GM12892 (cell line): ENCODE data around the gene GPC5.

Source experiments
- POLR2AphosphoS5 ChIP-seq: IDR thresholded peaks from 2 replicates; pipeline ENCODE4 v1.6.1; 2011; ENCODE audit warnings: low read depth, low read length, control low read depth
- TAF1 ChIP-seq: IDR thresholded peaks from 2 replicates; pipeline ENCODE4 v1.6.1; 2011; ENCODE audit warnings: low read depth, mild to moderate bottlenecking, control low read depth, low read length, borderline replicate concordance

DNA sequence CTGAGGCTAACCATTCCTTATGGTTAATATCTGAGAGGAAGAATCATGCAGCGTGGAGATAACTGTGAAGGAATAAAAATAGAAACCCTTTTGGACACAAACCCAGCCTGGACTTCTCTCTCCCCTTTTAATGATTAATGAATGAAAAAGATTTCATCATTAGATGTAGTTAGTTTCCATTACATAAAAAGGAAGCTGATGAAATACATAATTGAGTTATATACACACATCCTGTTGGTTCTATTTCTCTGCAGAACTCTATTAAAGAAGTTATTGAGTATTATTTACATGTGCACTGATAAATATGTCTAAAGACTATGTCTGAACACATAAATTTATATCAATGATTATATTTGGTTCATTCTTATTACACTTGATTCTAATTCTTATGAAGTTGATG, 465.3 kb downstream of the GPC5 start:
- TF ChIP-seq POLR2AphosphoS5 = no peak
- no peak for TF ChIP-seq TAF1
